GM19351 (cell line): ENCODE data around the gene TLE1.
"Not testable (repeated sequence)": the region's sequence is repeated elsewhere in the genome, so short reads cannot be mapped to it uniquely, and the experiment has no call there.

Source experiments
- ATAC-seq: cut with Tn5 transposase; IDR thresholded peaks from one replicate; pipeline ENCODE4 v1.9.1; 2021; ENCODE audit warnings: mild to moderate bottlenecking, moderate library complexity; ENCODE audit not compliant: unreplicated experiment

The TLE1 gene

GRCh38 chr9:81601639-81602623 lies 87.4 kb downstream of the TLE1 start:
- peak; percentile 83 for ATAC-seq

GRCh38 chr9:81600631-81601030 lies 88.7 kb downstream of the TLE1 start:
- no peak for ATAC-seq

DNA sequence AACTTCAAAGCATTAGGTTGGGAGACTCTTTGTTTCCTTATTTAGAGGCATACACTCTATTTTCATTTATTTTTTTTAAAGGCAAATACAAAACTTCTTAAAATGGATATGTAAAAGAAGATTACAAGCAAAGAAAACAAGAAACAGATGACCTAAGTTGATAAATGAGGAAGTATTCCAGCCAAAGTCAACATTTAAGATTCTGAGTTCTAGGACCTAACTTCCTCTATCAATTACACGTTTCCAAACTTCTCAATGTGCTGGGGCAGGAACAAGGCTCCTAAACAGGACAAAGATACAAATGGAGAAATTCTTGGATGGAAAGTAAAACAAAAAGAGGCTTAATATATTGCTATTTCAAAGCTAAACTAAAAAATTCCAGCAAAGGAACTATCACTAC lies 89.5 kb downstream of the TLE1 start:
- no peak for ATAC-seq

- no peak for ATAC-seq
Measured at GRCh38 chr9:81598811-81599210, 90.5 kb downstream of the TLE1 start.

- no peak for ATAC-seq
Measured at GRCh38 chr9:81598123-81598497, 91.2 kb downstream of the TLE1 start.

DNA sequence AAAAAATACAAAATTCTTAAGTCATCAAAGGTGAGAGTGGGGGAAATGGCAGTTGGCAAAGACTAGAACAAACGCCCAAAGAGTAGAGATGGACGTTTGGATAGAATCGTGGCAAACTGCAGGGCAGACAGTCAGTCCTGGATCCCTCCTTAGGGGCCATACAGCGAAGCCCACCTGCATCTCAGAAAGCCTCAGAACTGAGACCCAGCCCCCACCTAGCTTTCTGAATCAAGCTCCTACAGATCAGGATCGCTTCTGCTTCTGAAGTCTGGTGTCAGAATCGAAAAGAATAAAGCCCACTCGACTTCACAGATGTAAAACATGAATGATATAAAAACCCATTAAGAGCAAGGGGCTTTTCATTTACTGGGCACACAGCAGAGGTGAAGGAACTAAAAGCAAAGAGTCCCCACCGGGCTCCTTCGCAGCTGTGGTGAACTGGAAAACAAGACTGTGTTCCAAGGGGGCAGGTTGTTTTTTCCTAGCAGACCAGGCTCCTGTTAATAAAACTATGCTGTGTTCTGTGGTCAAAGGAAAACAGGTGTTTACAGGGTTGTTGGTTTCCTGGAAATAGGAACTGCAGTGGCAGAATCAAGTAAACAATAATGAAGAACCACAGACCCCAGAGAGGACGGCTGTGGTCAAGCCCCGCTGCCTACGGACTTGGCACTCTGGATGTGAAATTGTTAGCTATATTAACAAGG lies 91.8 kb downstream of the TLE1 start:
- no peak for ATAC-seq

DNA sequence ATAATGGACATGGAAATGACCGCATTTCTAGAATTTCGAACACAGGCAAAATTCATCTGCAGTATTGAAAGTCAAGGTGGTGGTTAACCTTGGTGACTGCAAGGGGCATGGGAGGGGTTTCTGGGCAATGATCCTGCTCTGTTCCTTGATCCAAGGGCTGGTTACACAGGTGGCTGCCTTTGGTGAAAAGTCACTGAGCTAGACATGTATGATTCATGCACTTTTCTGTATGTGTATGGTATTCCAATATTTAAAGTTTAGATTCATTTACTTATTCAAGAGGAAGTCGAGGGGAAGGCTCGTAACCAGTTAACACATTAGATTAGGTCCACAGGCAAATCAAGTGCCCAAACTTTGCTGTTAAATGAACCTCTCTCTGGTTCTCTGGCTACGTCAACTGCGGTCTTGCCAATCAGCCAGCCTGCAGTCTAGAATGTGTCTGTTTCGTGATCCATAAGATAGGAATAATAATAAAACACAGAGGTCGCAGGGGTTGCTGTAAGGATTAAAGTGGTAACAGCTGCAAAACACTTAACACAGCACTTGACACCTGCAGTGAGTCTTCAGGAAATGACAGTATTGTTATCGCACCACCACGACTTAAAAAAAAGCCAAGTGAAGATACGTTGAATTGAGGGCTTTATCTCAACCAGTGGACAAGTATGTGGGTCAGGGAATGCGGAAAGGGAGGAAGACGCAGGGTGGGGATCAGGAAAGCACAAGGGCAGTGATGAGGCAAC lies 92.5 kb downstream of the TLE1 start:
- ATAC-seq, result no peak

GRCh38 chr9:81595887-81596543 lies 93.3 kb downstream of the TLE1 start:
- no peak for ATAC-seq

DNA sequence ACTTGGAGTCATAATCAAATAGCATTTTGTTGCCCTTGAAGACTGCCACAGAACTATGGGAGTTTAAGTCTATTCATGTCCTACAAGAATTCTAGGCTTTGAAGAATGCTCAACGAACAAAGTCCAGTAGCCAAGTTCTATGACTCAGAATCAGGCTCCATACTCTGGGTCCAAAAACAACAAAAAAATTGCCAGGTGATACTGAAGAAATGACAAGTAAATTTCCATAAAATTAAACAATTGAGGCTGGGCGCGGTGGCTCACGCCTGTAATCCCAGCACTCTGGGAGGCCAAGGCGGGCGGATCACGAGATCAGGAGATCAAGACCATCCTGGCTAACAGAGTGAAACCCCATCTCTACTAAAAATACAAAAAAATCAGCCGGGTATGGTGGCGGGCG lies 94.1 kb downstream of the TLE1 start:
- not testable (repeated sequence) for ATAC-seq

DNA sequence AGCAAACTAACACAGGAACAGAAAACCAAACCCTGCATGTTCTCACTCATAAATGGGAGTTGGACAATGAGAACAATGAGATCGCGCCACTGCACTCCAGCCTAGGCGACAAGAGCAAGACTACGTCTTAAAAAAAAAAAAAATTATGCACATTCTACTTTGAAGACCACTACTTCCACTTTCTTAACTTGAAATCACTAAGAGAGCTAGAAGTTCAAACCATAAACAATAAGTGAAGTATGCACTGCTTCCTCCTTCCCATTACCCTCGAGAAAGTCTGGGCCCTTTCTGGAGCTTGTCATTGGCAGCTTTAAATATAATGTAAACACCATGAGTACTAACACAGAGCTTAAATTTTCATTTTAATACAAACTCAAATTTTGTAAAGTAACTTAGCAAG lies 94.9 kb downstream of the TLE1 start:
- no peak for ATAC-seq

DNA sequence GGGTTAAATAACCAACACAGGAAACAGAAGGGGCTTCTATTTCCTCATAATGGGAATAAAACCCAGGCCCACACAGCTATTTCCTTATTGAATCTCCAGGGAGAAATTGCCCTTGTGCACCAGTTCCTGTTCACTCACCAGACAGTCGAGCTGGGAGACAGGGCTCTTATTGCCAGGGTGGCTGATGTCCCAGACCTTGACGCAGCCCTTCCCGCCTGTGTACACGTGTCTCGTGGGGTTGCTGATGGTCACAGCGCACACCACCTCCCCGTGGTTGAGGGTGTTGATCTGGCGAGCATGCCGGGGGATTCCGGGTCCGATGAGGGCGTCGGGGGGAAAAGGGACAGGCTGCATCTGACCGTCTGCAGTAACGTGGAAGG lies 96.5 kb downstream of the TLE1 start:
- ATAC-seq, result no peak

DNA sequence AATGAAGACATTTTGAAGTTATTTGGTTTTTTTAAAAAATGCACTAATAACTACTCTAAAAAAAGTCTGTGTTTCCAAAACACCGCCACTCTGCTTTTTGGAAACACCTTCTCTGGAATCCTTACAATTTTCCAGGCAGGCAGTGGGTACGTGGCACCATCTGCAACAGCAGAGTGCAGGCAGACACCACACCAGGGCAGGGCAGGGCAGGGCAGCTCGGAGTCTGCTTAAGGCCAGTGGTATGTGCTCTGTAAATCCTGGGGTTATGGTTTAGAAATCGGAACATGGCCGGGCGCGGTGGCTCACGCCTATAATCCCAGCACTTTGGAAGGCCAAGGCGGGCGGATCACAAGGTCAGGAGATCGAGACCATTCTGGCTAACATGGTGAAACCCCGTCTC lies 97.6 kb downstream of the TLE1 start:
- ATAC-seq, result no peak

- no peak for ATAC-seq
Measured at GRCh38 chr9:81590688-81591087, 98.7 kb downstream of the TLE1 start.

DNA sequence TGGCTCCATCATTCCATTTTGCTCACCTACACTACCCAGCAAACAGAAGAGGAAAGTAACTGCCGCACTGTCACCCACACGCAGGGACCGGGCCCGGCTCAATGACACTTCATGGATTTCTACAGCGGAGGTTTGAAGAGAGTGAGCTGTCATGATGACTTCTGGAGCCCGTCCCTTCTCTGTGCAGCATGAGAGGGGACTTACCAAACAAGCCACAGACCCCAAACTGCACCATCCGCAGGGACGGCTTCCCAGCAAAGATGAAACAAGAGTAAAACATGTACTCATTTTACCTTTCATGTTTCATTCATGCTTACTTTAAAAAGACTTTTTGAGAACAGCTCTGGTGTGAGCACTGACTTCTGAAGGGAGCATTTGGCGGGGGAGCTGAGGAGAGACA lies 99.5 kb downstream of the TLE1 start:
- no peak for ATAC-seq

GRCh38 chr9:81589392-81589791 lies 100.0 kb downstream of the TLE1 start:
- ATAC-seq, result no peak

- no peak for ATAC-seq
Measured at GRCh38 chr9:81588148-81588871, 101.0 kb downstream of the TLE1 start.

DNA sequence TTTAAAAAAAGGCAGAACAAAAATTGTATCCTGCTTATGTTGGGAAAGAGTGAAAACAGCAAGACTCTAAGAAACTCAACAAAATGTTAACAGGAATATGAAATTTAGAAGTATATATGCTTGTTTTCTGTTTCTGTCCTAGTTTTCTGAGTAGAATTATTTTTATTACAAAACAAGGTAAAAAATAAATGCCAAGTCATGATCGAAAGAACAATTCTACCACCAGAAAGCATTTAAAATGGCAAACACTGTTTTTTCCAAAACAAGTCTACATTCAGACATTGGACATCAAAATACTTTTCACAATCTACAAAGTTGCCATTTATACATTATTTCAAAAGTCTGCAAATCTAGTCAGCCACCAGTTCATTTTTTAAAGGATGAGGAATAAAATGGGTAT lies 102.6 kb downstream of the TLE1 start:
- ATAC-seq, result no peak

DNA sequence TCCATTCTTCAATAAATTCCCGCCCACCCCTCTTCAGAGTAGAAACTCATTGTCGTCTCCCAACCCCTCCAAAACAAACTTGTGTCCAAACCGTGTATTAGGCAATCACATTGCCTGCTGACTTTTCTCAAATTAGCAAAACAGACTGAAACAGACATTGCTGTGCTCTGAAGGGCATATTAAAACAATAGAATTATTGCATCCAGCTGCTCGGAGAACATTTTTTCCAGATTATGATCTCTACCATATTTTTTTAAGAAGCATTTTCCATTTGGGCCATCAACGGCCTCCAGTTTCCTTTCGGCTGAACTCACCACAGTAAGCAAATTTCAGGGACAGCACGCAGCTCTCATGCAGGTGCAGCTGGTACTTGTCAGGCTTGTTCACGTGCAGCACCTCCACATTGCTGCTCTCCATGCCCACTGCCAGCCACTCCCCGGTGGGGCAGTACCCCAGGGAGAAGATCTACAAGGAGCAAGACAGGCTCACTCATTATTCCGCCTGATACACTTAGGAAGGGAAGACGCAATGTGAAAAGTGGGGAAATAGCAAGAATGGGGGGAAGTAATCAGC lies 104.1 kb downstream of the TLE1 start:
- ATAC-seq, result no peak

GRCh38 chr9:81584099-81584498 lies 105.2 kb downstream of the TLE1 start:
- ATAC-seq, result no peak

DNA sequence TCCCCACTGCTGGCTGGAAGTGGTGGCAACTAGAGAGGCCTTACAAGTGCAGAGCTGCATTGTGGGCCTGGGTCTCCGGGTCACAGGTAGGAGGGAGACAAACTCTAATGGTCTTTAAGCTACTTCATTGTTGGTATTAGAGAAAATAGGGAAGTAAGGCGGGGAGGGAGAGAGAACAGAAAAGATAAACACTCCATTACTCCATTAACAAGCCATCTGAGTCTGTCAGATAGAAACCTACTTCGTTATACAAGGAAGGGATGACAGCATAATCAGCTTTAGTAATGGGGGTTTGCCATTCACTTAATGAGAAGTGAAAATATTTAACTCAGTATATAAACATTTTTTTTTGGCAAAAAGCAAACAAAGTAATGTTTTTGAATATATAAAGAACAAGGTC lies 107.4 kb downstream of the TLE1 start:
- no peak for ATAC-seq
